GM19467 (cell line): Measurements from ENCODE around the gene BRPF1.

Experiments used
- ATAC-seq: cut with Tn5 transposase; IDR thresholded peaks from one replicate; pipeline ENCODE4 v1.9.1; 2021; ENCODE audit warnings: mild to moderate bottlenecking, moderate library complexity; ENCODE audit not compliant: unreplicated experiment

Gene BRPF1, protein sequence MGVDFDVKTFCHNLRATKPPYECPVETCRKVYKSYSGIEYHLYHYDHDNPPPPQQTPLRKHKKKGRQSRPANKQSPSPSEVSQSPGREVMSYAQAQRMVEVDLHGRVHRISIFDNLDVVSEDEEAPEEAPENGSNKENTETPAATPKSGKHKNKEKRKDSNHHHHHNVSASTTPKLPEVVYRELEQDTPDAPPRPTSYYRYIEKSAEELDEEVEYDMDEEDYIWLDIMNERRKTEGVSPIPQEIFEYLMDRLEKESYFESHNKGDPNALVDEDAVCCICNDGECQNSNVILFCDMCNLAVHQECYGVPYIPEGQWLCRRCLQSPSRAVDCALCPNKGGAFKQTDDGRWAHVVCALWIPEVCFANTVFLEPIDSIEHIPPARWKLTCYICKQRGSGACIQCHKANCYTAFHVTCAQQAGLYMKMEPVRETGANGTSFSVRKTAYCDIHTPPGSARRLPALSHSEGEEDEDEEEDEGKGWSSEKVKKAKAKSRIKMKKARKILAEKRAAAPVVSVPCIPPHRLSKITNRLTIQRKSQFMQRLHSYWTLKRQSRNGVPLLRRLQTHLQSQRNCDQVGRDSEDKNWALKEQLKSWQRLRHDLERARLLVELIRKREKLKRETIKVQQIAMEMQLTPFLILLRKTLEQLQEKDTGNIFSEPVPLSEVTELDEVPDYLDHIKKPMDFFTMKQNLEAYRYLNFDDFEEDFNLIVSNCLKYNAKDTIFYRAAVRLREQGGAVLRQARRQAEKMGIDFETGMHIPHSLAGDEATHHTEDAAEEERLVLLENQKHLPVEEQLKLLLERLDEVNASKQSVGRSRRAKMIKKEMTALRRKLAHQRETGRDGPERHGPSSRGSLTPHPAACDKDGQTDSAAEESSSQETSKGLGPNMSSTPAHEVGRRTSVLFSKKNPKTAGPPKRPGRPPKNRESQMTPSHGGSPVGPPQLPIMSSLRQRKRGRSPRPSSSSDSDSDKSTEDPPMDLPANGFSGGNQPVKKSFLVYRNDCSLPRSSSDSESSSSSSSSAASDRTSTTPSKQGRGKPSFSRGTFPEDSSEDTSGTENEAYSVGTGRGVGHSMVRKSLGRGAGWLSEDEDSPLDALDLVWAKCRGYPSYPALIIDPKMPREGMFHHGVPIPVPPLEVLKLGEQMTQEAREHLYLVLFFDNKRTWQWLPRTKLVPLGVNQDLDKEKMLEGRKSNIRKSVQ (N-terminal part only)

DNA sequence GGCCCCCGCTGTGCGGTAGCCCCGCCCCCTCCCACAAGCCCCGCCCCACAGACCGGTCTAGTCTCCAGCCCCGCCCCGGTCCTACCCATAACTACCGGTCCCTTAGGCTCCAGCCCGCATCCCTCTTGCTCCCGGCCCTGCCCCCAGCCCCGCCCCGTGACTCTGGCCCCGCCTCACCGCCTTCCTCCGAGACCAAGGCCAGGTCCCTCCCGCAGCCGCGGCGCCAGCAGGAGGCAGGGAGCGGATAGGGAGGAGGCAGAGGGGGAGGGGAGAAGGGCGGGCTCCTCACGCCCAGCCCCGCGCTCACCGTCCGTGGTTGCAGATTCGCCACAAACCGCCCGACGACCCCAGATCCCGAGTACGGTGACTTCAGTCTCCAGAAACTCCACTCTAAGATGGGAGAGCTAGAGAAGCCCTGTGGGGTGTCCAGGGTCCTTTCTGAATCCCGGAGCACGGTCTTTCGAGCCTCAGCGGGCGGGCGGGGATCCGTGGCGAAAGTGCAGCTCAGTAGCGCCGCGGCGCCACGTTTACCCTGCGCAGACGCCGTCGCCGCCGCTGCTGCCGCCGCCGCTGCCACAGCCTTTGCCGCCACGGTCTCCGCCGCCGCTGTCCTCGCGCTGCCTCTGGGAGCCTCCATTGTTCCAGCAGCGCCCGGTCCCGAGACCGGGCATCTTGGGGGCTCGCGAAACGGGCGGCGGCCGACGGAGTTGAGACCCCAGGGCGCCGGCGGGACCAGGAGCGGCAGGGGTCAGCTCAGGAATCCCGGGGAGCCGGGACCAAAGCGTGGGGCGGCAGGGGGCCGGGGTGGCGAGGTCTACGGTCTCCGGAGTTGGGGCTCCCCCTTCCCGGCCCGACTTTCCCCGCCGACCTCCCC, at the start of gene BRPF1:
BRPF1 (plus strand) TSS at position 530 of the 874 bp plus-strand sequence. CDS start 2,406 bp downstream, outside the sequence.
- peak; percentile 88 for ATAC-seq

DNA sequence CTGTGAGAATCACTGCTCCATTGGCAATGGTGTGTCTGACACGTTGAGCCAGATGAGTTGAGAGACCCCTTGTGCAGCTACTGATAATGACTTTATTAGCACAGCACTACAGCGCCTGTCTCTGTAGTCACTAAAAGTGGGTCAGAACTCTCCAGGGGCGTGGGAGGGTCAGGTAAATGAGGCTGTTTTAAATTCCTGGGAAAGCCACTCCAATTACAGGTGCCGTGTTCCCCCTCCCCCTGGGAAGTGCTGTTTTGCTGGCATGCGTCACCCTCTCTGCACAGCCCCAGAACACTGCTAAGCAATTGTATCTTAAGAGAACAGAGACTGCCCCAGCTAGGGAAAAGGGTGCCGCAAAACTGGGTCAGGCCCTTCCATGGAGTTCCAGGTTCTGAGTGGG, 49.4 kb upstream of the BRPF1 start:
- no peak for ATAC-seq

DNA sequence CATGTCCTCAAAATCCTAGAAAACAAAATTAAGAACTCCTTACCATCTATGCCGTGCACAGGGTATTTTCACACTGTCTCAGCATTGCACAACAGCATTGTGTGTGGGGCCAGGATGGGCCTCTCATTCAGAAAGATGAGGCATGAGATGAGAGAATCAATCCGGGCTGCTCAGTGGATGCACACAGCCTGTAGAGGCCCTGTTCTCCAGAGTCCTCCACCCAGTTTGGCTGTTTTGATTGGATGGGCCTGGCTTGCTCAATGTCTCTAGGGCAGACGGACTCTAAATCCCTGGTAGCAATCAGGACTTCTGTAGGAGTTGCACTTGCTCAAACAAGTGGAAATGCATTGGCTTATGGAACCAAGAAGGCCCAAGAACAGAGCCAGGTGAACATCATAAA, 48.1 kb upstream of the BRPF1 start:
- no peak for ATAC-seq

DNA sequence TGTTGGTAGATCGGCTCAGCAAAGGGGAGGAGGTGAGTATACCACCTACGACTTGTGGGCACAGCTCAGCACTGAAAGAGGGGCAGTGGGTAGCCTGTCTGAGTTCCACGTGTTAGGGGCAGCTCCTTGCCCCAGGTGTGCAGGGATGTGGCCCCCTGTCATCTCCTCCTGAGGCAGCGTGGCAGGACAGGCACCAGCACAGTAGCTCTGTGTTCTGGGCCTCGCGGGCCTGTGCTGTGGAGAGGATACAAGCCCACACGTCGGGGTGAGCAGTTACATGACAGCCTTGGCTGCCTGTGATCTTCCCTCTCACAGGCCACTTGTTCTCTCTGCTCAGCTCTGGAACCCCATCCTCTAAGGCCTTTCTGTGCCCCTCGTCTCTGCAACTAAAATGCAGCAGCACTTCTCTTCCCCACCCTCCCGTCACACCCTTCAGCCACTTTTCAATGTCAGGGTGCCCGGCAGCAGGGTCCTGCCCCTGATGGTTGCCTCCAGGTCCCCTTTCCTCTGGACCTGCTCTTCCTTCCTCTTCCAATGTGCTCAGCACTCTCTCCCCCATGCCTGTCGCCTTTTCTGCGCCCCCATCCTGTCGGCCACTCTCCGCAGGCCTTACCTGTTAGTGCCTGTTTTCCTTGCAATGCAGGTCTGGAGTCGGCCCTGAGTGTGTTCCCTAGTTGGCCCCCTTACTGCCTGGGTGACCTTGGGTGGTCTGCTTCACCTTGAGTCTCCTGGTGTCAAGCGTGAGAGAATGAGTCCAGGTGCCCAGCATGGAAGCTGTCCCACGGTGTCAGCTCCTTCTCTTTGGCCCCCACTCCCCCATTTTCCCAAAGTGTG, 46.1 kb upstream of the BRPF1 start:
- ATAC-seq, result no peak

DNA sequence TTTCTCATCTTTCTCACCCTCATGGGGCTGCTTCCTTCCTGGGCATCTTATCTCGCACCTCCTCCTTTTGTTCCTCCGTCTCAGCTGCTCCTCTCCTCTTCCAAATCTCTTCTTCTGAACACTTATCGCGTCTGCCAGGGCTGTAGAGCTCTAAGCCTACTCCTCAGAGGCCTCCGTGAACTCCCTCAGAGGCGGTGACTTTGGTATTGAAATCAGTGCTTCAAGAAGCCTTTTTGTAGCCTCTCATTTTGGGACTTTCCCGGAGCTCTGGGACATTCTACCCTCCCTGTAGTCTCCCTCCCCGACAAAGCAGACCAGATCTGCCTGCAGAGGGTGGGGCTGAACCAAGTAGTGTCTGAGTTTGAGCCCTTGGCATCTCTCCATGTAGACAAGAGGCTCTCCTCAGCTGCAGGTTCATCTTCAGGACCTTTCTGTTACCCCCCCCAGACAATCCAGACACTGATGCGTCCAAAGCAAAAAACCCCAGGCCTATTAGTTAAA, 45.4 kb upstream of the BRPF1 start:
- ATAC-seq, result no peak

DNA sequence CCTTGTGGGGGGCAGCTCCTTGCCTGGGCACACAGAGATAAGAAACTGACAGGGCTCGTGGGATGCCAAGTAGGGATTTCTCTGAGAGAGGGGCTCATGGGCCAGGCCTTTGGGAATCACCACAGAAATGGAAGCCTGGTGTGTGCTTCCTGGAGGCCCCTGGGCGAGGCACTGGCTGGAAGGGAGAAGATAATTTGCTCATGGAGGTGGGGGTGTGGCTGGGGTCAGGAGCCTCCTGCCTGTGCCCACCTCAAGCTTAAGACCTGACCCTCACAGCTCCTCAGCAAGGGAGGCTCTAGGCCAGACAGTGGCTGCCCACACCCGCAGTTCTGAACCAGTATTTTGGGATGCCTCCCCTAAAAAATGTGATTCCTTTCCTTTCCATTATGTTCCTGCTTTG, 44.8 kb upstream of the BRPF1 start:
- ATAC-seq, result no peak

DNA sequence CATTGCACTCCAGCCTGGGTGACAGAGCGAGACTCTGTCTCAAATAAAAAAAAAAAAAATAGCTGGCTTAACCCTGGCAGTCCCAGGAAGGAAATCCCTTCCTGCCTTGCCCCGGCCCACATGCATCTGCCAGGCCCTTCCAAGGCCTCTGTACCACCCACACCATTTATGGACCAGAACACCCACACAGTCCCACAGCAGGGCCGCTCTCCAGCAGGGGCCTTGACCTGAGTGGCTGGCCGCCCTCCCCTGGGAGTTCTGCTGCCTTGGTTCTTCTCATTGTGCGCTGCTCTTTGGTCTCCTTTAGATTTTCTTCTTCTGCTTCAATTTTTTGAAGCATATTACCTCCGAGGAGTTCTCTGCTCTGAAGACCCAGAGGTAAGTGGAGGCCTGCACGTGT, 44.0 kb upstream of the BRPF1 start:
- no peak for ATAC-seq

DNA sequence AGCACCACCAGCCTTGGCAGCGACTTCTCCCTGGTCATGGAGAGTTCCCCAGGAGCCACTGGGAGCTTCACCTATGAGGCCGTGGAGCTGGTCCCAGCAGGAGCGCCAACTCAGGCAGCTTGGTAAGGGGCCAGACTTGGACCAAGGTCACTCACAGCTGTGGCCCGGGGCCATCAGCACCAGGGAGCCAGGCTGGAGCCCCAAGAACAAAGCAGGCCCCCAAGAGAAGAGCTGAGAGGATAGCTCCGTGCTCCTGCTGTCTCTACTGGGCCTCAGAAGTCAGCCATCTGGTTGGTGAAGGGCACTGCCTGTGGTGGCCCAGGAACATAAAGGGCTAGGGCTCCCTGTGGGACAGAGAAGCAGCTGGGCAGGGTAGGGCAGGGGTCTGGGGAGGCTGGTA, 42.6 kb upstream of the BRPF1 start:
- ATAC-seq, result no peak

DNA sequence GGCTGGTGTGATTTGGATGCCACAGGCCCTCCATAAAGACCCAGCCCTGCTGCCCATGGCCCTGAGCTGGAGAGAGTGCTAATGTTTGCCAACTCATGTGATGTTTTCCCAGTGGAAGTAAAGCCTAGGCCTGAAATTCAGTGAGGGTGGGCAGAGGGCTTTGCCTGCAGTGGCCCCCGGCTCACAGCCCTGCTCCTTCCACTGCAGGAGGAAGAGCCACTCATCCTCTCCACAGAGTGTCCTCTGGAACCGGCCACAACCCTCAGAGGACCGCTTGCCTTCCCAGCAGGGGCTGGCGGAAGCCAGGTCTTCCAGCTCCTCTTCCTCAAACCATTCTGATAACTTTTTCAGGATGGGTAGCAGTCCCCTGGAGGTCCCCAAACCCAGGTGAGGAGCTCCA, 41.8 kb upstream of the BRPF1 start:
- ATAC-seq, result no peak

DNA sequence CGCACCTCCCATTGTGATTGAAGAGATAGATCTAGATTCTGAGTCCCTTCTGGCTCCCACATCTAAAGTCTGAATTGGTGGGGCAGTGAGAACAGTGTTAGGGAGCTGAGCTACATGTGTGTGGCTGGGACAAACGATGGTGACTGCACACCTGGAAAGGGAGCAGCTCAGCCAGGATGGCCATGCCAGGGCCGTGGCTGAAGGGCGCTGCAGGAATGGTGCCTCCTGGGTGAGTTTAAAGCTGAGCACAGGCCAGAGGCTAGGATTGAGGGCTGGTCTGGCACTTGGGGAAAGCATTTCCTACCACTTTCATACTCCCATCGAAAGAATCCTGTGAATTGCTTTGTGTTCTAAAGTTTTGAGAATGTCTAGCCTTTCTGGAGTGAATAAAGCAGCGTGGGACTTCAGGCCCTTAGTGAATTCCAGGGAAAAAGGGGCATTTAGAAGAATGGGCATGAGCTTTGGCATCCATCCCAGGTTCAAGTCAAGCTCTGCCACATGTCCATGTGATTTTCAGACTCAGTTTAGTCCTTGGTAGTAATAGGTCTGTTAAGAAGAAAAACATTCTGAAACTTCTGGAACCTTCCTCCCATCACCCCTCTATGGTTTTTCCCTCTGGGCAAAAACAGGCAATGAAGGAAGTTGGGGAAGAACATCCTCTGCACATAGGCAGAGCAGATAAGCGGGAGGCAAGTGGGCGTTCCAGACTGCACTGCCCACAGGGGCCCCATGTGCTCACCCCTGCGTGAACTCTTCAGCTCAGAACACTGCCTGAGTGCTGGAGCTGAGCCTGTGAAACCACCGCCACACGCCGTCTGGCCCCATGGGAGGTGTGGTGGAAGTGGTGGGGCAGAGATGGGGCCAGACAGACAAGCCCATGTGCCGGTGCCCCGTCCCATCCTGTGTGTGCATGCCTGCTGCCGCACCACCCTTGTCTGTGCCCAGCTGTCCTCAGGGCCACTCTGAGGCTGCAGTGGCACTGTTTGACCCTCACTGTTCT, 40.8 kb upstream of the BRPF1 start:
- ATAC-seq, result peak; percentile 92

DNA sequence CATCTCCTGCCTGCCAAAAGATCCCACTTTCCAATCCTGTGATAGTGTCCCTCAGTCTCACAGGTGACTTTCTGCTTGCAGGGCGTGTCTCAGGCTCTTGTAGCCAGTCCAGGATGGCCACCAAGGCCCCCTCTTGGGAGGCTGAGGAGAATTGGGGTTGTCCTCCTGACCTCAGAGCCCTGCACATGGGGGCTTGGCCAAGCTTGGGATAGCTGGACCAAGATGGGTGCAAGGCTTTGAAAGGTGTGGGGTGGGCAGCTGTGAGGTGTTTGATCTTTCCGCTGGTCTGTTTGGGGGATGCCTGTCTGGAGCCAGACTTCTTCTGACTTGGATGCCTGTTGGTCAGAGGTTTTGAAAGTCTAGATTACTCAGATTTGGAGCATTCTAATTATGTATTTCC, 39.9 kb upstream of the BRPF1 start:
- no peak for ATAC-seq

DNA sequence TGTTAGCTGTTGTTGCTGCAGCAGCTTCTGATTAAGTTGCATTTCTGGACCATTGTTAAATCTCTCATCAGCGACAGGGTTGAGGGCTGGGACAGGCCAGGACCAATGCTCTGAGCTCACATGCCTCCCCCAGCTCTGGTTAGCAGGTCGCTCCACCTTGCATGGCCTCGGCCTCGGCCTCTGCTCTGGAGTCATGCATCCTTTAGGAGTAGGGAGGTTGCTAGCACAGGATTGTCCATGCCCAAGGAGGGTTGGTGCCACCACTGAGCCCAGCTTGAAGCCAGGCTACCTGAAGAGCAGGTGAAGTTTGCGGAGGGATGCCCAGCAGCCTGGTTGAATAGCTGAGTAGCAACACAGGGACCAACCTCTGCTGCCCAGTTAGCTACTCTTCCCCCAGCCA, 39.1 kb upstream of the BRPF1 start:
- ATAC-seq, result no peak

DNA sequence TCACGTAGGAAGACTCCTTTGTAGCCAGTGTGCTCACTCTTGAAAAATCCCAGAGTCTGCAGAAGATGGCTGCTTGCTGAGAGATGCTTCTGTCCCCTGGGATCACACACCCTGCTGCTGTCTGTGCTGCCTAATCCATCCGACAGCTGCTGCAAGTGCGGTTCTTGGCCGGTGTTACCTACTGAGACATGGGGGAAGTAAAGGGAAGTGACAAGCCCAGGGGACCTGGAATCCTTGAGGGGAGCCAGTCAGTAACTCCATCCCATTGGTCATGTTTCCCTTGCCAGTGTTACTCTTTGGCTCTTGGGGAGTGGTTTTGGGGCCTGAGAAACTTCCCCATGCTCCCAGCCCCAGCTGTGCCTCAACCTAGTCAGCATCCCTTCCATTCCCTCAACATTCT, 36.2 kb upstream of the BRPF1 start:
- no peak for ATAC-seq

DNA sequence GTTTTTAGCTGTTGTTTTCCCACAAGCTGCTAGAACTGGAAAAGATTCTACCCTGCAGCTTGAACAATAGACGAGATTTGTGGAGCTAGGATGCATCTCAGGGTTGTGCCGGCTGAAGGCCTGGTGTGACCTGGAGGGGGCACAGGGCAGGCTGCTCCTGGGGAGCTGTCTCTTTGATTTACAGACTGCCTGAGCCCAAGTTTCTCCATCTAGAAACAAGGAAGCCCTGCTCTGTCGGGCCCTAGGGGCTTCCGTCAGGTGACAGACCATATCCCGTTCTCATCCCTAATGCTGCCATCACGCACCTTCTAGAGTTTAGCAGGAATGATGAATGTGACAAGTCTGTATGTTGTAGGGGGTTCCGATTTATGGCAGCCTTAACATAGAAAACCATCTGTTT, 35.8 kb upstream of the BRPF1 start:
- ATAC-seq, result no peak

DNA sequence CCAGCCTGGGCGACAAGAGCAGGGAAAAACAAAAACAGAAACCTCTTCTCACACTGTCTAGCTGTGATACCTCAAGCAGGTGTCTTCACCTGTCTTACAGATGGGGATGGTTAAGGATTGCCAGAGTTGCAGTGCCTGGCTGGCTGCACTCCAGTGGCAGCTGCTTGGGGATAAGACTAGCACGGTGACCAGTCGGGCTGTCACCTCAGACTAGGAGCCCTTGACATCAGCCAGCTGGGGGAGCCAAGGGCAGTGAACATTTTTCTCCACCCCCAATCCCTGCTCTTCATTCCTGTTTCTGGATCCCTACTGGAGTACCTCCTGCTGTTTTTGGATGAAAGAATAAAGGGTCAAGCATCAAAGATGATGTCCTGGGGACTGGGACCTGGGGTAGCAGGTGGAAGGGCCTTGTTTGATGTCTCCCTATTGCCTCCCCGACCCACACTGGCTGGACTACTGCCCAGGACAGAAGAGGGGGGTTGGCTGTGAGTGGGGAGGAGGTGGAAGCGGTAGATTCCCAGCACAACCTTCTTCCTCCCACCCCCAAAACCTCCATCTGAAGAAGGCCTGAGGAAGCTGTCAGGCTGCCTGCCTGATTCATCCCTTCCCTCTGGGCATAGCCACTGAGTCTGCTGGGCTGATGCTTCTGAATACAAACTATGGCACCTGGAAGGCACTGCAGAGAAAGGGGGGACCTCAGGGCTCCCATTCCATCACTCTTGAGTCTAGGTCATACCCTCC, 34.9 kb upstream of the BRPF1 start:
- ATAC-seq, result no peak

DNA sequence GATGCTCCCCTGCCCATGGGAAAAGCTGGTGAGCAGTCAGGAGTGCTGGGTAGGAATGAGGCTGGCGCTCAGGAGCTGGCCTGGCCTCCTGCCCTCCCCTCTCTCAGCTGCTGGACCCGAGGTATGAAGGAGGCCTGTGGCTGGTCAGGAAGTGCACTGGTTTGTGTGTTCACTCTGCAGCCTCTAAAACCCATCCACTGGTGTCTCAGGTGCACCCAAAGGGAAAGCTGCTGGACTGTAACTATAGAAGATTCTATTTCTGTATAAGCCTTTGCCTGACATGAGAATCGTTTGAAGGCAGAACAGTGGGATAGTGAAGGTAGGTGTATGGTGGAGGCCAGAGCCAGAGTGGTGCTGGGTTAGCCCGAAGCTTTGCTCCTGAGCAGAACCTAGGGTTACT, 33.6 kb upstream of the BRPF1 start:
- ATAC-seq, result no peak

DNA sequence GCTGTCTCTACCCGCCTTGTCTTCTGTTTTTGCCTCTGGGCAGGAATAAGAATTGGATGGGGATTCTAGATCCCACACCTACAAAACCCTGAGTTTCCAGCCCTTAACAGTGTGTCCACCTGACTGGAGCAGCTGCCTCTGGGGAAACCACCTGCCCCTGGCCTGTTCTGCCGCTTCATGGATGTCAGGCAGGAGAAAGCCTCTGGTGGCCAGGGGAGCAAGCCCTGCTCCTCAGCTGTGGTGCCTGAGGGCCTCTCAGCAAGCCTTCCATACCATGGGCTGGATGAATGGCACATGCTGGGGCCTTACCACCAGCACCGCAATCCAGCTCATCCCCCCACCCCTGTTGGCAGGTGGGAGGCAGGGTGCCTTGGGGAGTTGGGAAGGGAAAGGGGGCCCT, 33.2 kb upstream of the BRPF1 start:
- no peak for ATAC-seq

DNA sequence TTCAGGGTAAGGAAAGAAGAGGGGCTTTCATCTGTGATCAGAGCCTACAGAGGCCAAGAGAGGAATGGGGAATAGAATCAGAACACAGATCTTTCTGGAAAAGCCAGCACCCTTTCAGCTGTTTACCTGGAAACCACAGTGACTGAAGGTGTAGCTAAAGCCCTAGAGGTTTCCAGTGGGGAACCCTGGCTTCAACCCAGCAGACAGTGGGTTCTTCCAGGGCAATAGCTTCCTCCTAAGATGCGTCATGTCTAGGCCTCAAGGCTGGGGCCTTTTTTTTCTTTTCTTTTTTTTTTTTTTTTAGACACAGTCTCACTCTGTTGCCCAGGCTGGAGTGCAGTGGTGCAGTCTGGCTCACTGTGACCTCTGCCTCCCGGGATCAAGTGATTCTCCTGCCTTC, 31.0 kb upstream of the BRPF1 start:
- no peak for ATAC-seq
